HG02610 (cell line): ENCODE data around the gene PLS3.

Experiments used
- ATAC-seq: cut with Tn5 transposase; IDR thresholded peaks from one replicate; pipeline ENCODE4 v1.9.1; 2021; ENCODE audit warnings: mild to moderate bottlenecking, moderate library complexity; ENCODE audit not compliant: unreplicated experiment

Gene PLS3

GRCh38 chrX:115564243-115564642 is 3.3 kb downstream of the PLS3 start:
- ATAC-seq = no peak

DNA sequence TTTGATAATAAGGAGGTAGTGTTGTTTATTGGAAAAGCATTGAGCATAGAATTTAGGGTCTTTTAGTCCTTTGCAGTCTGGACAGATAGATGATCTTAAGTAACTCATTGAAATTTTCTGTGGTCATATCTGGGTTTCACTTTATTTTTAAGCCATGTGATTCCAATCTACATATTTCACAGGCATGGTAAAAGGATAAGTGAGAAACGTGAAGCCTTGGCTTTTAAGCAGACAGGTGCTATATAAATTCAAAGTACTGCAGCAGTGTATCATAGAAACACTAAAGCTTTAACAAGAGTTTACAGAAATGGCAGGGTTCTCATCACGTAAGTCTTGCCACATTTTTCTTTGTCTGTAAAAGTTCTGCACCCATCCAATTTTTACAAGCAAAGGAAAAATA is 4.9 kb downstream of the PLS3 start:
- ATAC-seq = no peak

- no peak for ATAC-seq
Measured at GRCh38 chrX:115571712-115572111, 10.7 kb downstream of the PLS3 start.

DNA sequence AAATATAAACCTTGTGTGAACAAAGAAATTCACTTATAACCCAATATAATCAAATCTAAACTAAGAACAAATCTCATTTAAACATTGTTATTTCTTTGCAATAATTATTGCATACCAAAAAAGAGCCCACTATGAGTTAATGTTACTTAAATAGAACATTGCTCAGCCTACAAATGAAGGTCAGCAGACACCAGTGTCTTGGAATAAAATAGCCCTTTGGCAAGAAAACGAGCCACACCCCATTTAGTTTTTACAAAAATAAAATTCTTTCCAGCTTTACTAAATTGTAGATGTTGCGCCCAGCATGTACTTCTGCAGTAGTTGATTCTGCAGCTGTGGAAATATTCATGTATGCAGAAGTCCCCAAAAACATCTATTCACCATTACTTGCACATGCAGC is 12.2 kb downstream of the PLS3 start:
- ATAC-seq = no peak

- ATAC-seq = no peak
Measured at GRCh38 chrX:115576676-115577075, 15.7 kb downstream of the PLS3 start.

- no peak for ATAC-seq
Measured at GRCh38 chrX:115579327-115579726, 18.4 kb downstream of the PLS3 start.

GRCh38 chrX:115579786-115580294 is 18.9 kb downstream of the PLS3 start:
- ATAC-seq = no peak

DNA sequence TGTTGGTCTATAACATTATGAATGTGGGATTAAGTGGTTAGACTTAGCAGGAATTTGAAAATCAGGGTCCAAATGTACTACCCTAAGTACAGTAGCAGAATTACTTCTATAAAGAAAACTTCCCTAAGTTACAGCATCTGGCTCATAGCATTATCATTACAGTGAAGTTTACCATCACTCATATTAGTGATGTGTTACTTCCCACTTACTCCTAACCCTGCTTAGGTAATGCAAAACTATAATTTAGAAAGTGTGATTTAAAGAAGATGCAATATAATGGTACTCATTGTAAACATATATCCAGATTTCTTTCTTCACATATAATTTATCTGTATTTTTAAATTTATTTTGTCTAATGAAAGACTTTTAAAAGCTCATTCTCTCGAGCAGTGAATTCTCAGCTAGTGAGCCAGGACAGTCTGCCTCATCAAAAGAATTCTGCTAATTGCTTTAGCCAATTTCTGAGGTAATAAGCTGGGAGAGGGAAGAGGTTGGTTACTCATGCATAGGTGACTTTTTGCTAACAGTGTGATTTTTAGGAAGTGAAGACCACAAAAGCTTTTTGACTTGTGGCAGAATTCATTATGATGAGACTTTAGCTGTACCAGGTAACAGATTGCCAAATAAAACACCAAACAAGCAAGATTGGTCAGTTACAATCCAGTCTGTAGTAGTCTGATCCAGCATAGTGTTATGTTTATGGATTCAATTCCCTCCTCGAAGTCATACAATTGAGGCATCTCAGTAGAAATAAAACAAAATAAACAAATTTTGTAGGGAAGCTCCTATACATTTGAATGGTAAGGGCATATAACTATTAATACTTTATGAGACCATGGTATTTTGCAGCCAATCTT is 21.0 kb downstream of the PLS3 start:
- ATAC-seq = no peak

DNA sequence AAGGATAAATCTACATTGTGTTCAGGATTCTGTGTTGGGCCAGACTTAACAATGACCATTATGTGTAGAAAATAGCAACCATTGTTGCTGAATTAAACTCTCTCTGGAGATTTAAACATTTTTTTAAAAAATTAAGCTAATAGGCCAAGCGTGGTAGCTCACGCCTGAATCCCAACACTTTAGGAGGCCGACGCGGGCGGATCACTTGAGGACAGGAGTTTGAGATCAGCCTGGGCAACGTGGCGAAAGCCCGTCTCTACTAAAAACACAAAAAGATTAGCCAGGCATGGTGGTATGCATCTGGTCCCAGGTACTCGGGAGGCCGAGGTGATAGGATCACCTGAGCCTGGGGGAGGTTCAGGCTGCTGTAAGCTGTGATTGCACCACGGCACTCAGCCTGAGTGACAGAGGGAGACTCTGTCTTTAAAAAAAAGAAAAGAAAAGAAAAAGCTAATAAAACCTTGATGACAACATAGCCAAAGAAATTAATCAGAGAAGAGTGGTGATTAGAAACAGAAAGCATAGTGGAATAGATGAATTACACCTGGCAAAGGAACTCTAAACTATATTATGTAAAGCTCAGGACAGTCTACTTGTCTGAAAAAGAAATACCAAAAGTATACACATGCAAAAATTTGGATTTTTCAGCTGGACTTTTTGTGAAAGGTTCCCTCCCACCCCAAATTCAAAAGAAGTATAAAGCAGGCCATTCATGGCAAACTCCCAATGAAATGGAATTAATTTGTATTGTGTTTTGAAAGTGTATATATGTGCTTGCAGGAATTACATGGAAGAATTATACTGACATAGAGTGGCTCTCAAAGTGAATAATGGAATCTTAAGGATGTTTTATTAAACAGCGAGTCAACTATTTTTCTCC is 21.9 kb downstream of the PLS3 start:
- ATAC-seq = no peak

GRCh38 chrX:115583496-115584004 is 22.6 kb downstream of the PLS3 start:
- ATAC-seq = no peak

GRCh38 chrX:115584696-115585095 is 23.7 kb downstream of the PLS3 start:
- ATAC-seq = no peak

- ATAC-seq = no peak
Measured at GRCh38 chrX:115588179-115588578, 27.2 kb downstream of the PLS3 start.

DNA sequence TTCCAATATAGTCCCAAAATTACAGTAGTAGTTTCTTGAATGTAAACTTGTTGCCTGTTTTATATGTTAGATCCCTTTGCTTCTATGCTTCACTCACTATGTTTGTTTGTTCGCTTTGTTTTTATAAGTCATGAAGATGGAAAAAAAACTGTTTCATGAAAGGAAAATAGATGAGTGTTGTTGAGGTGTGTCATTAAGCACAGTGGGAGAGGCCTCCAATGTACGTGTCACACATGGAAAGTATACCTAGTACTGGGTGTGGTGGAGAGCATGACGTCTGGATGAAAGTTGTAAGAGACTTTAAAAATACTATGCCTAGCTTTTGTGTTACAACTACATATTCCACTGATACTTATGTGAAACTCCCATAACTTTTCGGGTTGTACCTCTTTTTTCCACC is 28.4 kb downstream of the PLS3 start:
- ATAC-seq = no peak

- no peak for ATAC-seq
Measured at GRCh38 chrX:115591420-115591819, 30.4 kb downstream of the PLS3 start.

DNA sequence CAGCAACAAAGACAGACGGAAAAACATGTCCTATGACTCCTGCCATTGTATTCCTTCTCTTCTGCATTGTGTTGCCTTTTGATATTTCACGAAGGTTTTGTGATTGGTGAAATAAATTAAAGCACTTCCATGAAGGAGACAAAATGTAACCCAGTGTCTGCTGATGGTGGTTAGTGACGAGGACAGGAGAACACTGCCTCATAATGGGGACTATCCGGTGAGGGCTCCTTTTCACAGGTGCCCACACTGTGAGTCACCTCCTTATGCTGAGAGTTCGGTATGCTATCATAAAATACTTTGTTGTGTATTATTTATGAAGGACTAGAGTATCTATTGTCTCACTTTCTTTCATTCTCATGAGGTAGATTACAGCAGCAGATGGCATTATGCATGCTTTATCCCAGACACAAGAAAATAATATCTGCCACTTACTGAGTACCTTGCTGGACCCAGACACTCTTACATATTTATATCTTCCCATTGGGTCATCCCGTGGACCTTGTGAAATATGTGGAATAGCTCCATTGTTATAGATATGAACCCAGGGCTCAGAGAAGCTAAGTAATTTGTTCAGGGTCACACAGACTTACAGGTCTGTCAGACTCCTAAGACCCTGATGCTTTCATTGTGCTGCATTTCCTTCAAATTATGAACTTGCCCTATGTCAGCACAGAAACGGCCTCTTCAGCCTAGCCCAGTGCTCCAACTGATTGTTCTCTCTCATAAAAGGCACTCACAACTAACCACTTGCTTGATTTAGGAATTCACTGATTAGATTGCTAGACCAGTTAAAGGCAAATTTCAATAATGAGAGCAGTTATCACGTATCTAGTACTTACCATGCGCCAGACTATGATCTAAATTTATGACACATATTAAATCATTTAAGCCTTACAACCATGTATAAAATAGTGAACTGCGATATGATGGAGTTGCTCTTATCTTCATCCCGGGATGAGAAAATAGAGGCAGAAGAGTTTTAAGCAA is 31.2 kb downstream of the PLS3 start:
- ATAC-seq = no peak

GRCh38 chrX:115592997-115593734 is 32.2 kb downstream of the PLS3 start:
- ATAC-seq = no peak

GRCh38 chrX:115595049-115595448 is 34.1 kb downstream of the PLS3 start:
- ATAC-seq = no peak

- no peak for ATAC-seq
Measured at GRCh38 chrX:115598556-115598955, 37.6 kb downstream of the PLS3 start.

DNA sequence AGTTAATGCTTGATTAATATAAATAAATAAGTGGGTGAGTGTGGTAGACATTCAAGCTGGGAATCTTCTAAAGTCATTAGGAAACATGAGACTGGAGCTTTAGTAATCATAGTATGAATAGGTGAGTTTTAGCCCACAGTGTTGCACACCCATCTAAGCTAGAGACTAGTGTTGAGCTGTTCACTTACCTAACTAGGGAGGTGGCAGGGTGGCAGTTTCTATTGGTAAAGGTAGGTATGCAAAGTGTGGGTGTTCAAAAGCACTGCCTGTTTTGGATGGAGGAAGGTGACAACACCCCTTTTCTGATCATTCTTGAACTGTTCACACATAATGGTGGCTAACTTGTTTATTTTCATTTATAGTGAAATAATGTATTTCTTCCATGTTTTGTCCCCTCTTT is 41.3 kb downstream of the PLS3 start:
- no peak for ATAC-seq
